NOMO-1 treated with dmso at 0.1 percent for 144 hours (cell line): ENCODE data around the gene OR4F3.
"Not testable (repeated sequence)": the region's sequence is repeated elsewhere in the genome, so short reads cannot be mapped to it uniquely, and the experiment has no call there.

Source experiments
- DNase-seq: peaks from one replicate; lab custom pipeline; 2025; ENCODE audit not compliant: unreplicated experiment; lab: John Stamatoyannopoulos, UW

OR4F3 gene

GRCh38 chr5:181366968-181367367 lies at the start of gene OR4F3:
OR4F3 (plus strand) TSS chr5:181367268.
- DNase-seq, result not testable (repeated sequence)
